Activated CD8-positive, alpha-beta memory T cell treated with anti-CD3 and anti-CD28 coated beads, Interleukin-2, amount 50 U/mL, for 1 hour (primary cell): ENCODE measurements around the gene TMEM127.
"Not testable (repeated sequence)": the region's sequence is repeated elsewhere in the genome, so short reads cannot be mapped to it uniquely, and the experiment has no call there.

Experiments
- DNase-seq: peaks from one replicate; pipeline ENCODE4 v3.0.0-alpha.2; 2020; ENCODE audit errors: extremely low read depth

Gene TMEM127

DNA sequence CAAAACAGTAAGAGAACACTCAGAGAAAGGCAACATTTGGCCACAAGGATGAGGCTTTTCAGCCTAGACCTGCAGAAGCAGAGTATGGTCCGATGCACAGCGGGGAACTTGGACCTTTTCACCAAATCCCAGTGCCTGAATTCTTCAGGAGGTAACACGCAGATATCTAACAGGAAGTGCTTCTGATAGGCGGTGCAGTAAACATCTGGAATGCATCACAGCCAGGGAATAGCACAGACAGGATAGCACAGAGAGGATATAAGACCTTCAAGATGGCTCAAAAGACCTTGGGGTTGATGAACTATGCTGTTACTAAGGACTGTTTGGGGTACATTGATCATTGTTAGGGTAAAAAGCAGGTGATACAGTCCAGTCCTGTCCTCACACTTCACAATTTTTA, 1.7 kb downstream of the TMEM127 start:
- DNase-seq: no peak

DNA sequence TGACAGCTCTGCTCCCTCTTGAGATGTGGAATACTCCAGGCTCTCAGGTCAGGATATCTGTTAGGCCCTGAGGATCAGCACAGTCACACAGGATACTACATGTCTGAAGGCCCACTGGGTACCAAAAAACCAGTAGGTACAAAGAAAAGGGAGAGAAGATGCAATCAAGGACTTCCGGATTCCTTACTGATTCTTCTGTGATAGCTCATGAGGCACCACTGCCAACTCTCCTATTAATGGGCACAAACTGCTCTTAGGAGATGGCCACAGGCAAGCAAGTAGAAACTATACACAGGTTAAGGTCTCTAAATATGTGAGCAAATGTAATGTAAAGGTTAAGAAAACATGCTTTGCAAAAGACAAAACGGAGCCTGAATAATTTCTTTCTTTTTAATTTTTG, 3.5 kb downstream of the TMEM127 start:
- DNase-seq: no peak

GRCh38 chr2:96261328-96262003, 4.3 kb downstream of the TMEM127 start:
- no peak for DNase-seq

GRCh38 chr2:96260387-96261260, 5.2 kb downstream of the TMEM127 start:
- no peak for DNase-seq

- no peak for DNase-seq
Observed at GRCh38 chr2:96259497-96259921, 6.3 kb downstream of the TMEM127 start.

DNA sequence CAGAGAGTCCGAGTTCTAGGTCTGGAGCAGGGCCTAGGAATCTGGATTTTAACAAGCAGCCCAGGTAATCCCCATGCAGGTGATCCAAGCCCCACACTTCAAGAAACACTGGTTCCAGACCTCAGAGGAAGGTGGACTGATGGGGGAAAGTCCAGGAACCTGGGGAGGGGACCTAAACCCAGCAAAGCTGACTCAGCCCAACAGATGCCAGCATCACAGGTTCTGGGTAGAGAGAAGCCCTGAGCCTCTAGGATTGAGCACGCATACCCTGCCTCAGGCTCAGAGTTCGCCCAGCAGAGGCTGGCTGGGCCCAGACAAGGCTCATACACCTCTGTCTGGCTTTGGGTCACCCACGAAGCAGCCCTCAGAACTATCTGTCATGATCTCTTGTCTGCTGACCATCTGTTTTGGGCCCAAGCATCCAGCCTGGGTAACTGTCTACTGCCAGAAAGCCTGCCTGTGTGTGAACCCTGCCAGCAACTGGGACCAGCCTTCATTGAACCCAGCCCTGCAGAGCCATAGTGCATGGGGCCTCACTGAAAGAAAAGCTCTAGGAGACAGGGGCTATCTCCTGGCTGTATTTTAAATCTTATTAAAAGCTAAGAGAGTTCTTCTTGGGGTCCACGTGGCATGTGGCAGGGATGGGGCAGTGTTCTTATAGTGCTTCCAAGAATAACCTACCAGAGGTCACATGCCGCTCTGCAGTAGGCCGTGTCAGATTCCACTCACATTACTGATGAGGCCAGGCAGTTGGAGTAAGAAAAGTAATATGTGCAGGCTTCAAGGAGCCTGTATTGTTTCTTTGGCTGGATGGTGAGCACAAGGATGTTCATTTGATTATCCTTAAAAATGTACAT, 7.4 kb downstream of the TMEM127 start:
- DNase-seq: no peak

GRCh38 chr2:96257744-96258143, 8.1 kb downstream of the TMEM127 start:
- not testable (repeated sequence) for DNase-seq

GRCh38 chr2:96256611-96257113, 9.1 kb downstream of the TMEM127 start:
- no peak for DNase-seq

DNA sequence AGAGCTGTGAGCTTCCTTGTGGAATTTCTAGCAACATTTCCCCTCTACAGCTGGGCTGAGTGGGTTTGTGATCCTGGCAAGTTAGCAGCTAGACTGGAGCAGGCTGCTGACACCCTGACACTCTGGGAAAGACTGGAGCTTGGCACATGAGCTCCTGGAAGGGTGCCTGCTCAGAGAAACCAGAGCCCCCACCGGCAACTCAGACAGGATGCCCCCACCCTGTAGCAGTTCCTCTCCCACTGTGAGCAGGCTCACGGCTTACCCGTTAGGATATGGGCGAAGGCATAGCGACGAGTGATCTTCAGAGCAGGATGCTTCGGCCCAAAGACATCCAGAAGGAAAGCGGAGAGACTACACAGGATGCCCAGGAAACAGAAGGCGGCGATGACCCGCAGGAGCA, 11.2 kb downstream of the TMEM127 start:
- no peak for DNase-seq

DNA sequence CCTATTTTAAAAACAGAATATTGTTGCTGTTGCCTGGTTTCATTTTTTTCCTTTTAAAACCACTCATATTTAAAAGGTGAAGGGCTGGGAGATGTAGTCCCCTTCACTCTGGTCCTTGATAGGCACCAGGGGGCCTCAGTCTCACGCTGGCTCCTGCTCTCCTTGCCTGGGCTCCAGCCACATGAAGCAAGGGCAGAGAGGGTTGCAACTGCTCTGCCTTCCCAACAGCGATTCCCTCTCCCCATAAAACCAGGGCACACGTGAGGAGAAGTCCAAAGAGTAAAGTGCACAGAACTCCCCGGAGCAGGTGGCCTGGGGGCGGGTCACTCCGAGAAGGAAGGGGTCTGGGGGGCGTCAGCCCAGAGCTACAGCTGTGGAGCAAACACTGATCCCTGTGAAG, 12.8 kb downstream of the TMEM127 start:
- no peak for DNase-seq

GRCh38 chr2:96252526-96252925, 13.3 kb downstream of the TMEM127 start:
- no peak for DNase-seq

DNA sequence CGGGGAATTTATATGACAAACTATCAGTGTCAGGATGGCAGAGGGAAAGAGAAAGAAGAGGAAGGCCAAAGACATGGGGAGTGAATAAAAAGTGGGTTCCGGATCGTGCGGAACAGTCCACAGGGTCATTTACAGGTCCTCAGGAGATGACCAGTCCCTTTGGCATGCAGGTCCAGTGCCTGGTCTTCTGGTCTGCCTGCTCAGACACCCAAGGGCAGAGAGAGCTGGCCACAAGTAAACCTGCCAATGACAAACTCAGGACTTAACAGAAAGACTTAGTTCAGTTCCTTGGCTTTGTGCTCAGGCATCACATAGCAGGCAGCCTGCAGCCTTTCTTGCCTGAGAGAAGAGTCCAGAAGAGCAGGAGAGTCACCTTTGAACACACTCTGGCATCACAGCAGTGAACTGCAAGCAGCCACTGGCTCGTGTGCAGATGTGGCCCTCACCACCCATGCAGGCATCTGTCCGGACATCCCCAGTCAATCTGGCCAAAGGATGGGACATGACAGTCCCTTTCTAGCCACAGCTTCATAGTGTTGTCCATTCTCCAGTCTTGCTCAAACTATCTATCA, 14.0 kb downstream of the TMEM127 start:
- DNase-seq: no peak

- DNase-seq: no peak
Observed at GRCh38 chr2:96250188-96250587, 15.6 kb downstream of the TMEM127 start.

- DNase-seq: no peak
Observed at GRCh38 chr2:96249654-96250053, 16.1 kb downstream of the TMEM127 start.

- DNase-seq: no peak
Observed at GRCh38 chr2:96248624-96249023, 17.2 kb downstream of the TMEM127 start.

GRCh38 chr2:96247896-96248295, 17.9 kb downstream of the TMEM127 start:
- no peak for DNase-seq

GRCh38 chr2:96247009-96247408, 18.8 kb downstream of the TMEM127 start:
- DNase-seq: no peak

- DNase-seq: no peak
Observed at GRCh38 chr2:96245609-96246390, 20.0 kb downstream of the TMEM127 start.

DNA sequence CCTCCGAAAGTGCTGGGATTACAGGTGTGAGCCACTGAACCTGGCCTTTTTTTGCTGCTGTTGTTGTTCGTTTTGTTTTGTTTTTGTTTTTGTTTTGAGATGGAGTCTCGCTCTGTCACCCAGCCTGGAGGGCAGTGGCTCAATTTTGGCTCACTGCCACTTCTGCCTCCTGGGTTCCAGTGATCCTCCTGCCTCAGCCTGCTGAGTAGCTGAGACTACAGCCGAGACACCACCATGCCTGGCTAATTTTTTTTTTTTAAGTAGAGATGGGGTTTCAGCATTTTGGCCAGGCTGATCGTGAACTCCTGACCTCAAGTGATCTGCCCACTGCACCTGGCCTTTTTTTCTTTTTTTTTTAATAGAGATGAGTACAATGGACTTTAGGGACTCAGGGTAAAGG, 22.0 kb downstream of the TMEM127 start:
- DNase-seq: no peak

DNA sequence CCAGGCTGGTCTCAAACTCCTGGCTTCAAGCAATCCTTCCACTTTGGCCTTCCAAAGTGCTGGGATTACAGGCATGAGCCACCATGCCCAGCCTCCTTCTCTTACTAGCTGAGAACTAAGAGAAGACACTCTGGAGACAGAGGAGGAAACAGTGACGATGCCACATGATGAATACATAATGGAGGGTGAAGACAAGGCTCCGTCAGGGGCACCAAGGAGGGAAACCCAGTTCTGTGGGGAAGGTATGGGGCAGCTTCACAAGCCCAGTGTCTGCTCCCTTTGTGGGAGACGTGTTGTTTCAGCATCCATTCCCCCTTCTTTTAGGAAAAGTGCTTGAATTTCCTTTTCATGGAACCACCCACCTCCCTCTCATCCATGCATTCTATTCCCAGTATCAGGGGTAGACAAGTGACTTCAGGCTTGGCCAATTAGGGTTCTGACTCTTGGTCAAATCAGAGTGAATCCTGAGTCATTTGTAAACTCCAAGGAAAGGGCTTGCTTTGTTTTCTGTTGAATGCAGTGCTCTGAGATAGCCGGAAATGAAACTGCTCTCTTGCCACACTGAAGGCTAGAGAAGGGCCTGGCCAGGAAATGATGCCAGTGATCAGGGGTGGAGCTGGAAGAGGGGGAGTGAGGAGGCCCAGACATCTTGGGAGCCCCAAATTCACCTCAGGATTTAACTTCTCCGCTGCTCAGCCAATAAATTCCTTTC, 23.7 kb downstream of the TMEM127 start:
- no peak for DNase-seq
